NCI-H1417 (cell line): ENCODE measurements around the gene DCBLD1.
A peak's percentile ranks its signal among the peaks of the same experiment; 100 is the strongest.
"Not testable (repeated sequence)": the region's sequence is repeated elsewhere in the genome, so short reads cannot be mapped to it uniquely, and the experiment has no call there.

ENCODE experiments used
- DNase-seq, 3 experiments: peaks; one replicate each; lab custom pipeline; 2025; lab: John Stamatoyannopoulos, UW

DCBLD1 gene

DNA sequence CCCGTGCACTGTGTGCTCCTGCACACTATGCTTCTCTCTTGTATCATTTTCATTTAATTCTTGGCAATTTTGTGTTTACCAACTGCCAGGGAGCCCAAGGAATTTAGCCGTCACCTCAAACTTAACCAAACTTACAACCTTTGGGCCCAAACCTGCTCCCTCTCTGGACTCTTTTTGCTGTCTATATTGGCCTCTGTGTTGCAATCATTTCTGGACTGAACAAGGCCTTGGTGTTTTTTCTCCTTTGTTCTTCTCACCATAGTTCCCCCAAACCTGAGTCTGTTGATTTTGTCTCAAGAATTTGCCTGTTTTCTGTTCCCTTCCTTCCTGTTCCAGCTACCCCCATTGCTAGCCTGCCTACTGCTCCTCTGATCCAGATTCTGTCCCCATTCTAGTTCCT, 19.2 kb downstream of the DCBLD1 start:
- no peak for DNase-seq

DNA sequence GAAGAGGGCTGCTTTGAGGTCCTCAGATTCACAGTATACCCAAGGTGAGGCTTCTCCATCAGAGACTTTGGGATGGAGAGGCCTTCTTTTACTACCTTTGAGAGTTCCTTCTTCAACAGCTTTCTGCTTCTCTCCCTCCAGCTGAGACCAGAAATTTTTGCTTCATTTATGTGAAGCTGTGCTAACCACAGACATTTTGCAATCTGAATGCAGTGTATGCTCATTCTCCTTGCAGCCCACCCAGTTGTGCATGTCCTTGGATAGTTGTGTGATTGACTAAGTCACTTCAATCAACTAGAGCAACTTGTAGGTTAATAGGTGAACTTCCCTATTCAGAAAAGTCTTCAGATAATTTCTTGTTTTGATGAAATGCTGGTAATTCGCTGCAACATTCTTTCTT, 20.1 kb downstream of the DCBLD1 start:
- DNase-seq: no peak

DNA sequence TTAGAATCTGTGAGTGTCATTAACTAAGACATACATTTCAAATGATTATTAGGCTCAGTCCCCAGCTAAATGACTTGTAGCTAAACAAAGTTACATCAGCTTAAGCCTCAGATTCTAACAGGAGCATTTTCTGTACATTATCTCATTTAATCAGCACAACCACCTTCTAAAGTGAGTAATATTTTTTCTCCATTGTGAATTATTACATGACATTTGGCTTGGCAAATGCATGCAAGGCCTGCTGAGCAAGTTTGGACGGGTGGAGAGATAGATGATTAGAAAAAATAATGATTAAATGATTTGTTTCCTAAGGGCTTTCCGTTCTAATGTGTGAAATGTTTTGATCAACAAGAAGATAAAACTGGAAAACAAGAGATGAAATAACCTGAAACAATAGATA, 20.7 kb downstream of the DCBLD1 start:
- no peak for DNase-seq

DNA sequence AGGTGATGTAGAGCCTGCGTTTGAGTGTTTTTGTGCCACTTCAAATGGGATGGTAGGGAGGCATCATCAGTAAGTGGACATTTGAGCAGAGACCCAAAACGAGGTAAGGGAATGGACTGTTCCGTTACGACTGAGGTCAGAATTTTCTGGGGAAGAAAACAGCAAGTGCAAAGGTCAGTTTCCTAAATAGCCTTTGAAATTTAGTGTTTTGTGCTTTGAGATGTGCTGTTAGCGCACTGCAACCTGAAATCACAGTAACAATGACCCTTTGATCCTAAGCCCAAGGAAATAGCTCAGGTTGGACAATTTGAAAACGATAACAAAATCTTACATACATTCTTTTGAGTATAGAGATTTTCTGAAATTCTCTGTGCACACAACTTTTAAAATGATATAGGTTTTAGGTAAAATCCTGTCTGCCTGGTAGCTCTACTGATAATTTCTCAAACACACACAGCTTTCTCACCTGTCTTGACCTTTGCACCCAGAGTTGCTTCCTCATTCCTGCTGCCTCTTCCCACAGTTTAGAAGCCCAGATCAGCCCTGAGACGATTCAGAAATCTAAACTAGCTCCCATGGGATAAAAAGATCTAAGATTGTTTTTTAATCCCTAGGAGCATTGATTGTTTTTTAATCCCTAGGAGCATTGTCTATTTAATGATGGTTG, 22.1 kb downstream of the DCBLD1 start:
- DNase-seq: no peak

DNA sequence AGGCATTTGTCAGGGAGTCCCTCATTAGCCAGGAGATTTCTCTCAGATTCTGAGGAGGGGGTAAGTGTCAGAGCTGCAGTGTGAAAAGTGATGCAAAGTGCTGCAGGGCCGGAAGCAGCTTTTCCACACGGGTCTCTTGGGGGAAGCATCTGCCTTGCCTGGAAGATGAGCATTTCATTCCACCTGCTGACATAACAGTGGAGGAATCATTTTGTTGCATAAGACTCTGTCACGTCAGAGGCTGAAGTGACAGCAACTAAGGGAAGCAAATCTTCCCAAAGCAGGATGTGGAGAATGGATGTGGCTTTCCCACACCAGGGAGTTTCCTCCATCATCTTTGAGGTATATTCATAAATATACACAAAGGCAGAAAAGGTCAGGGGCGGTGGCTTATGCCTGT, 22.8 kb downstream of the DCBLD1 start:
- no peak for DNase-seq

DNA sequence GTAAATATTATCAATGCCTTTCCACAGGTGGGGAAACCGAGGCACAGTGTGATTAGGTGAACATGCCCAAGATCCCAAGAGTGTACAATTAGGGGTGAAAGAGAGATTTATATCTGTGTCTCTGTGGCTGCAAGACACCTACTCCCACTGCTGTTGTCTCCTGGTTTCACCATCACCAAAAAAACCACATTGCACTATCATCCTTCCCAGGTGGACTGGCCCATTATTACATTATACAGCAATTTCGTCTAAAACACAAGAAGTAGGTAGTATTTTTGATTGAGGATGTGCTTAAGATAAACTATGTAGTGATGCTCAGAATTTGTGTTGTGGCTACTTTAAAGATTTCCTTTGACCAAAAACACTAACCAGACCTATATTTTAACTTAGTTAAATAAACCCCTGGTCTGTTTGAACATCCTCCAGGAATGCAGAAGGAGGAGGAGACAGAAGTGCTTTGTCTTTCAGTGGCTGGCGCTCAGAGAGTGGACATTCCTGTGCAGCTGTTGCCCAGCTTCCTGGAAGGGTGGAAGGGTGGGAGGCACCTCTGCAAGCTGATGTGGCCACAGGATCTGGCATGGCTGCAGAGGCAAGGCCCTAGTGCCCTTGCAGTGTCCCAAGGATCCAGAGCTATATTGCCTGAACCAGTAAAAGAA, 23.8 kb downstream of the DCBLD1 start:
- no peak for DNase-seq

DNA sequence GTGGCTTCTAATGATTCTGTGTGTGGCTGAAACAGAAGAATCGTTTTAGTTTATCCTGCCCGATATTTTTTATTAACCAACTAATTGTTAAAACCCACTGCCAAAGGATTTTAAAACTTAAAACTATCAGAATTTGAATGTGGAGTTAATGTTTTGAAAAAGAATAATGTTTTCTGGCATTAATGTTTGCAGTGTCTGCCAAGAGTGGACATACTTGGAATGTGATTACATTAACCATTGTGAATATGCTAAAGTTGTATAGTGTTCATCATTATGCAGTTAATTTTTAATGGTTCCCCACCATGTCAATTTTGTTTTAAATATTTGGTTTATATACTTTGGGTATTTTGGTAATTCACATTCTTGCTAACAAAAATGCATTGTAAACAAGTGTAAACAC, 24.4 kb downstream of the DCBLD1 start:
- DNase-seq: no peak

DNA sequence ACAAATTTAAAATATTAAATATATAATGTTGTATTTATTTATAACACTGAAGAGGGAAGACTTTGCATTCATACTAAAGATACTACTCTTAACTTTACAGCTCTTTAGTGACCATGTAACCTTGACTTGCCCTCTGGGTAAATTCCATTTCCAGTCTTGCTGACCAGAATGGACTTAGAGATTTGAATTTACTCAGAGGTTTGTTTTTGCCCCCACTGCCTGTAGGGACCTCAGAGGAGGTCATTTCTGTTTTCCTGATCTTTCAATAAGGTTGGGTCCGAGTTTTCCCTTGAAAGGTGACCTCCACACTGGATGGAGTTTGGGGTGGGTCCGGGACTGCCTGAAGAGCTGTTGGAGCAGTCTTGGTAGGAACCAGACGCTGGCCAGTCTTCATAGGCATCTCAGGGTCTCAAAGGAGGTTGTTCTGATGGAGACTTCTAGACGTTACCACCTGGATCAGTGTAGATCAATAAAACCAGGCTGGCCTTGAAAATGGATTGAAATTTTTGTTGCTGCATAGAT, 26.0 kb downstream of the DCBLD1 start:
- no peak for DNase-seq

DNA sequence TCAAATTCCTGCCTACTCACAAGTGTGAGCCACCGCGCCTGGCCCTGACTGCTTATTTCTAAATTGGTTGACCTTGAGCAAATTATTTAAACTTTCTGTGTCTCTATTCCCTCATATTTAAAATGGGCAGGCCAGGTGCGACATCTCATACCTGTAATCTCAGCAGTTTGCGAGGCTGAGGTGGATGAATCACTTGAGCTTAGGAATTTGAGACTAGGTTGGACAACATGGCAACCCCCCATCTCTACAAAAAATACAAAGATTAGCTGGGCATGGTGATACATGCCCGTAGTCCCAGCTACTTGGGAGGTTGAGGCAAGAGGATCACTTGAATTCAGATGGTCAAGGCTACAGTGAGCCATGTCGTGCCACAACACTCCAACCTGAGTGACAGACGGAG, 26.5 kb downstream of the DCBLD1 start:
- DNase-seq: no peak

DNA sequence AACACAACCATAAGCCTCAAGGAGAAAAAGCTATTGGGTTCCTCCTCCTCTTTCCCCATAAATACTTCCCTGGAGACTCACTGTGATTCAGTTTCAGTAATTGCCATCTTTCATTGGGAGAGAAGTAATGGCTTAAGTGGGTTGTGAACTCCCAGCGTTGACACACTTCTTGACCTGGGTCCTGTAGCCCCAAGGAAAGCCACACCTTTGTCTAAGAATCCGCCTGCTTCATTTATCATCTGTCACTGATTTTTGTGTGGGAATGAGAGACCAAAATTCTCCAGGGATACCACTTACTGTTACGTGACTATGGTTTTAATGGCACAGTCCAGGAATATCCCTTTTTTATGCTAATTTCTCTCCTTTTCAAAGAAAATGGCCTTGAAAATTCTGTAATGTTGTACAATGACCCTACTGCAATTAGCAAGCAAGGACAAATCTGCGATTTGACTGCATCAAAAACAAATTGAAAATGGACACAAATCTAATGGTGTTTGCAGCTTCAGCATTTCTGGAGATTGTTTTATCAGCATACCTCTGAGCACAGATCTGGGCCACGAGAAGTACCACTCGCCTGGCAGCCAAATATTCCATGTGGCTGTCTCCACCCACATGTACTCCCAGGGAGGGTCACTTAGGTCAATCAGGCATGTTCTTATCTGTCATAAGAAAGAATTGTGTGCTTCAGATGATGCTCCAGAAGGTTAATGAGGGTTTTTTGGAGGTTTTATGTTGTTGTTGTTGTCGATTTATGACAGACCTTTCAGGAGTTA, 29.8 kb downstream of the DCBLD1 start:
- no peak for DNase-seq

DNA sequence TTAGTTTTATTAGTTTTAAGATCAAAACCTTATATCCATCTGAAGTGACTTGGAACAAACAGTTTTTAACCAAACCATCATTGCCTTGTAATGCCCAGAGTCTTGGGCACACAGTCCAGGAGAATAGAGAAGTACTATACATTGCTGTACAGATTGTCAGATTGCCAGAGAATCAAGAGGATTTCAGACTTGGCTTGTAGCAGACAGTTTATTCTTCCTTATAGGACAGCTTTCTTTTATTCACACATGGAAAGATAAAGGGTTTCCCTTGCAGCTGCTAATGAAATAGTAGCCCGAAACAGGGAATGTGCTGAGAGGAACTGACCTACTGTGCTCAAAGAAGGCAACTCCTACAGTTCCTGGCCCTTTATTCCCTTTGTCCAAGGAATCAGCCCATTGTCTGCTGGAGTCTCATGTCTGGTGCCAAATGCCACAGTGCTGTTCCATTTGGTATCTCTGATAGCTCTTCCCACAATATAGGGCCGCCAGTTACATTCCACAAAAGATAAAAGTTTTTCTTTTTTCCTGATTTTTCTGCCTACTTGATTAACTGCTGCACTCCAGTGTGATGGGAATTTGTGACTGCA, 30.6 kb downstream of the DCBLD1 start:
- no peak for DNase-seq

DNA sequence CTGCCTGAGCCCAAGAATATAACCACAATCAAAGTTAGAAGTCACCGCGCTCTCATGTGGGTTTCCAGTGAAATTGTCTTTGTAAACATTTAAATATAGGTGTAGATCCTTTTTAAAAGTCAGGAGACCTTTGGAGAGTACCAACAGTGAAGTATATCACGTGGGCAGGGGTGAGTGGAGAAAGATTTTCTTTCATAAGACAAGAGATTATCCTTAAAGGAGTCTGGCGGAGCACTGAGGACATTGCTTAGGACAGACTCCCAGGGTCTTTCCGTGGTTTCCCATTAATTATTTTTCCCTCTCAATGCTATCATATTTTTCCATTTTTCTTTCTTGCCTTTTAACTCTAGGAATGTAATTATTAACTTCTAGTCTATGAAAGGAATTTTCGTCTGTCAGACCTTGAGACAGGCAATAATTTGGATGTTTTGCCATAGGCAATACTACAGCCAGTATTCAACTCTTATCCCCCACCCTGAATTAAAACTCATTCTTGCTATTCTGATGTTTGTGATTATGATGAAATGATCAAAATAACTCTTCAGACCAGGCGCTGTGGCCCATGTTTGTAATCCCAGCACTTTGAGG, 31.4 kb downstream of the DCBLD1 start:
- DNase-seq: no peak

DNA sequence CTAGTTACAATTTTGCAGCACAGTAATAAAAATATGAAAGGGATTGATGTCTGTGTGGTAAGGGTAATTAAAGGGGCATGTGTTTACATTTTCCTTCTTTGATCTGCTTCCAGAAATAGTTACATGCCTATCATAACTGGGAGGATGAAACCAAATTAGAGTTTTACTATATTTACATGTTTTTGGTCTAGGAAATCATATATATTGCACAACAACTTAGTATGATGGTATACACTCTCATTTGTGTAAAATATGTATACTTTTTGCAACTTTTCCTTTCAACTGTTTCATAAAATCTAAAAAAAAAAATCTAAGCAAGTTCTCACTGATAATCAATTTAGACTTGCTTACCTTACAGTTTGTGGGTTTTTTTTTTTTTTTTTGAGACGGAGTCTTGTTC, 32.2 kb downstream of the DCBLD1 start:
- peak in 1 of 3 experiments; percentile 2 for DNase-seq

DNA sequence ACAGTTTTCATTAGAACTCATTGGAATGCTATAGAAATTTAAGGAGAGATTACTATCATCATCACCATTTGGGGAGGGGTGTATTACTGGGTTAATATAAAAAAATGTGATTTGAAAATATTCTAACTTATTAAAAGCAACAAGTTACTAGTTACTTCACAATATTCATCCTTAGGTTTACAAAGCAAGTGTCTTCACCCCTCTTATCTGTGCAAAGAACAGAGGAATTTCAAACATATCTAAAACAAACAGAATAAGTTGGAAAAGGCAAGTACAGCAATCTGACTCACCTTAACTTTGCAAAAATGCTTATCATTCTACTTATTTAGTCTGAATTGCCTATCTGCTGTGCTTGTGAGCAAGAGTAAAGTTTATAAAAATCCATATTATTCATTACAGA, 32.9 kb downstream of the DCBLD1 start:
- no peak for DNase-seq

DNA sequence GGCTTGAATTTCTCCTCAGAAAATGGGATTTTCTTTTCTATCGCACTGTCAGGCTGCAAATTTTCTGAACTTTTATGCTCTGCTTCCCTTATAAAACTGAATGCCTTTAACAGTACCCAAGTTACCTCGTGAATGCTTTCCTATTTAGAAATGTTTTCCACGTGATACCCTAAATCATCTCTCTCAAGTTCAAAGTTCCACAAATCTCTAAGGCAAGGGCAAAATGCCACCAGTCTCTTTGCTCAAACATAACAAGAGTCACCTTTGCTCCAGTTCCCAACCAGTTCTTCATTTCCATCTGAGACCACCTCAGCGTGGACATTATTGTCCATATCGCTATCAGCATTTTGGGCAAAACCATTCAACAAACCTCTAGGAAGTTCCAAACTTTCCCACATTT, 35.5 kb downstream of the DCBLD1 start:
- not testable (repeated sequence) for DNase-seq

DNA sequence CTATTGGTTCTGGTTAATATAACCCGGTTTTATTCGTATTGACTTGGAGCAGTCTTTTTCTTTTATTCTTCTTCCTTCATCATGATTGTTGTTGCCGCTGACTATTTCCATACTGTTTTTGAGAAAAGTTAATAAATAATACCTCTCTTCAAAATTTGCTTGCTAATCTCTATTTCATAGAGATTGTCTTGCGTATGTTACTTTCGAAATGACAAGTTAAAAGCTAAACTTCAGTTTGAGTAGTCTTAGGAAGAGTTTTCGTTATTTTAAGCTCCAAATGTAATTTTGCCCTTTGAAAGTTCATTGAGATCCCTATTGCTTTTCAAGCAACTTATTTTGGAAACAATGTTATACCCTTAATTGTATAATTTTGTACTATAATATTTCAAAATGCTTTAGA, 36.4 kb downstream of the DCBLD1 start:
- DNase-seq: no peak

DNA sequence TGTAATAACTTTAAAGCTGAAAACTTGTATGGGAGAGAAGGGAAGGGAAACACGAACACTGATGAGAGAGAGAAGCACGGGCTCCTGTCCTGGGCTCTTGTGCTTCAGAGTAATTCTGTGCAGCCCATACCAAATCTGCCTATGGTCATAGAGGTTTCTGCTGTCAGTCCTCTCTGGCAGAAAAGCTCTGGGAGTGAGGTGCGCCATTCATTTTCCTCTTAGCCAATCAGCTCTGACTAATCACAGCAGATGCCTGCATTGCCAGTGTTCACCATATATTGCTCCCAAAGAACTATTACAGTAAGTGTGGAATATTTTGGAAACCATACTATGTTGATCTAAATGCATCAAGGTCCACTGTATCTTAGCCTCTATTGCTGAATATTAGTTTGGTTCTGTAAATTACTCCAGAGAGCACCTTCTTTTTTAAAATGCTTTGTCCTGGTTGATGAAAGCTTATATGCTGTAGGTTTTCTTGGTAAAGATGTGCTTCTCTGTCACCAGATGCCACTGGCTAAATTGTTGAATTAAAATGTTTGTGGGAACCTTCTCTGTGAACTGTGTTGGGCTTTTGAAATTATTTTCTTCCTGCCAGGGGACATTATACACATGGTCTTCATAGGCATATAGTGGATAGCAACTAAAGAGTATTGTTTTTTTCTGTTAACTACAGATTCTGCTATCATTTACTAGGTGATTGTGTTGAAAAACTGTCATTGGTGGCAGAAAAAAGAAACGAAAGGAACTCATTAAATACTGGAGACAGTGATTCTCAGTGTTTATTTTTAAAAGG, 38.3 kb downstream of the DCBLD1 start:
- DNase-seq: no peak

DNA sequence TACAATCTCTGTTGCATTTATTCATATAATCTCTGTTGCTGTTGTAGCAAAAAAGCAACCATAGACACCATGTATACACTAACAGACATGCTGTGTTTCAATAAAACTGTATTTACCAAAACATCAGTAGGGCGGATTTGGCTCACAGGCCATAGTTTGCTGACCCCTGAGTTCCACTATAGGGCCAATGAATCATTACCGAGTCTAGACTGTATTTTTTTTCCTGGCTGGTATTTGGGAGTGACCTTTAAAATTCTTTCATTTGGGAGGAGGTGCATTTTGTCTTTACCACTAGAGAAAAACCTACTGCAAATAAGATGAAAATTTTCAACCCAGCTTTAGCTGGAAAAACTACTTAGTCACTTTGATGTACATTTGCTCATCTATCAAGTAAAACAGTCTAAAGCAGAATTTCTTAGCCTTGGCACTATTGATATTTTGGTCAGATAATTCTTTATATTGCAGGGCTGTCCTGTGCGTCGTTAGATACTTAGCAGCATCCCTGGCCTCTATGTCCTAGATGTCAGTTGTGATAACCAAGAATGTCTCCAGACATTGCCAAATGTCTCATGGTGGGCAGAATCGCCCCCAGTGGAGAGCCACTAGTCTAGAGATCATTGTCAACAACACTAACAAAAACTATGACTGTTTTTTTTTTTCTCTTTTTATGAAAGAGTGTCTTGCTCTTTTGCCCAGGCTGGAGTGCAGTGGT, 39.5 kb downstream of the DCBLD1 start:
- no peak for DNase-seq

DNA sequence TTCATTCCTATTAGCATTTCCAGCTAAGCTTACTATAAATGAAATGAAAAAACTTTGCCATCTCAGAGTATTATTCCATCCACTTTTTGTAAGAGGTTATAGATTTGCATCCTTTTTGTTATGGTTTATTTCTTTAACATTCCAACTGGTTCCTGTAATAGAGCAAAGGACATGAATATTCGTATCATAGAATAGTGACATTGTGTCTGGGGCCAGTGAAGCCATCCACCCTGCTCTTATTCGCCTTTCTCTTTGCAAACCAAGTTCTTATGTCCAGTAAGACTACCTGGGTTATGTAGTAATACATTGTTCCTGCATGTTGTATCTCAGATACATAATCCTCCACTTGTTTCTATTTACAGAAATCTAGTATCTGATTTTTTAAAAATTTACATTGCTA, 43.1 kb downstream of the DCBLD1 start:
- DNase-seq: no peak

DNA sequence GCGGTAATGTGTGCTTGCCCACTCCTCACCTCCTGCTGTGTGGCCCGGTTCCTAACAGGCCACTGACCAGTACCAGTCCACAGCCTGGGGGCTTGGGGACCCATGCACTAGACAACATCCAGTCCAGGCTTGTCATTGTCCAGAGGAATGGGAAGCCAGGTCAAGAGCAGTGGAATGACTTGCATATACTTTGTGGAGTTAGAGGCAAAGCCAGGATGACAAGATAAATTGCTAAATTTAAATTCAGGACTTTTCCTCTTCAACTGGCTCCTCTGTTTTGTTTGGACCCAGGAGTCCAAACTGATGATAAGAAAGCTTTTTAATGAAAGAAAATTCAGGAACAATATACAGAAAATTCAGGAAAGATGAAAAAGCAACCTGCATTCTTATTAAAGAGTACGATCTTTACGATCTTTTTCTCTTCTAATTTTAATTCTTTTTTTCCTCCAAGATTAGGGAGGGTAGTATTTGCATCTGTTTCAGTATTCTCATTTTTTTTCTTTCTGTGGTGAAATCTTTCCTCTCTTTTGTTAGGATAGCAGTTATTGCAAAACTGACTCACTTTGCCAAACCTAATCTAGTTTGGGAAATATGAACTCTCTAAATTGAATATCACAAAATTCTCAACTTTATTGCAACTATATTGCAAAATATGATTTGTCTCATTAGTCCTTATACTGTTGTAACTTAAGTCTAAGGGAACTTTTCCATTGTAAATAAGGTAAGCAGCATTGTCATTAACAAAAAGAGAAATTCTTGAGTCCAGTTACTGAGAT, 48.2 kb downstream of the DCBLD1 start:
- no peak for DNase-seq
